Midbrain (tissue), 1 donor: ENCODE results near the gene CLSTN2.

Experiments
- DNase-seq: peaks from one replicate; lab custom pipeline; 2025; lab: John Stamatoyannopoulos, UW

Gene CLSTN2

GRCh38 chr3:140453750-140454149, 518.8 kb downstream of the CLSTN2 start:
- DNase-seq: no peak

GRCh38 chr3:140455521-140456214, 520.7 kb downstream of the CLSTN2 start:
- DNase-seq: no peak

GRCh38 chr3:140456974-140457373, 522.0 kb downstream of the CLSTN2 start:
- DNase-seq: no peak

GRCh38 chr3:140459462-140459861, 524.5 kb downstream of the CLSTN2 start:
- DNase-seq: no peak

GRCh38 chr3:140461250-140461649, 526.3 kb downstream of the CLSTN2 start:
- no peak for DNase-seq

GRCh38 chr3:140463355-140463754, 528.4 kb downstream of the CLSTN2 start:
- no peak for DNase-seq

- DNase-seq: no peak
Observed at GRCh38 chr3:140465988-140466387, 531.0 kb downstream of the CLSTN2 start.

- DNase-seq: no peak
Observed at GRCh38 chr3:140466535-140466934, 531.5 kb downstream of the CLSTN2 start.

GRCh38 chr3:140467104-140467577, 532.2 kb downstream of the CLSTN2 start:
- DNase-seq: no peak

GRCh38 chr3:140467796-140468315, 532.9 kb downstream of the CLSTN2 start:
- no peak for DNase-seq

- no peak for DNase-seq
Observed at GRCh38 chr3:140468407-140468806, 533.4 kb downstream of the CLSTN2 start.

- DNase-seq: no peak
Observed at GRCh38 chr3:140469491-140469890, 534.5 kb downstream of the CLSTN2 start.

- DNase-seq: no peak
Observed at GRCh38 chr3:140470211-140470610, 535.2 kb downstream of the CLSTN2 start.

GRCh38 chr3:140470962-140471361, 536.0 kb downstream of the CLSTN2 start:
- no peak for DNase-seq

GRCh38 chr3:140472306-140473020, 537.5 kb downstream of the CLSTN2 start:
- DNase-seq: no peak

- no peak for DNase-seq
Observed at GRCh38 chr3:140487566-140487965, 552.6 kb downstream of the CLSTN2 start.

GRCh38 chr3:140493271-140493670, 558.3 kb downstream of the CLSTN2 start:
- no peak for DNase-seq

- no peak for DNase-seq
Observed at GRCh38 chr3:140494970-140495369, 560.0 kb downstream of the CLSTN2 start.

- DNase-seq: no peak
Observed at GRCh38 chr3:140497331-140497730, 562.3 kb downstream of the CLSTN2 start.

GRCh38 chr3:140499114-140499757, 564.3 kb downstream of the CLSTN2 start:
- DNase-seq: peak; percentile 15

- DNase-seq: no peak
Observed at GRCh38 chr3:140500473-140500872, 565.5 kb downstream of the CLSTN2 start.

GRCh38 chr3:140501061-140501769, 566.2 kb downstream of the CLSTN2 start:
- DNase-seq: no peak
